Measurements from ENCODE around the gene TMOD2. TPM values are rescaled to one million over a fixed set of nuclear protein-coding genes. Genes with fewer than 3 reads are reported as not detected.

TMOD2 gene
- total and polyA plus RNA-seq, 2 experiments from 2014 or later, result 3.0 to 5.9 TPM

GRCh38 chr15:51849860-51850259, 98.5 kb downstream of the TMOD2 start:
- peaks cover 28% of the 10 kb centered on the region for H3K4me1 Mint-ChIP-seq
- peaks cover 2% of the 10 kb centered on the region for H3K27me3 Mint-ChIP-seq (ENCODE audit: insufficient read depth, low read depth, poor library complexity)
- Histone ChIP-seq H2AFZ (no peak overlapping the region), H3K36me3 (ENCODE audit: insufficient read depth) (no peaks in the 10 kb centered on the region), H4K20me1 (replicated peaks; ENCODE audit: insufficient read depth) (peaks cover 18% of the 10 kb centered on the region), H3K27me3 (ENCODE audit: insufficient read depth) (no peaks in the 10 kb centered on the region), H3K4me2 (no peak overlapping the region), H3K9me2 (ENCODE audit: insufficient read depth) (no peaks in the 10 kb centered on the region), H3F3A (replicated peaks; ENCODE audit: low read depth) (no peaks in the 10 kb centered on the region), H3K4me1 (ENCODE audit: insufficient read depth) (peaks cover 22% of the 10 kb centered on the region), H3K27ac (ENCODE audit: low read depth) (no peak overlapping the region), H3K79me2 (replicated peaks; ENCODE audit: insufficient read depth) (peaks cover 86% of the 10 kb centered on the region), H3K4me3 (no peak overlapping the region)
- H3K36me3 Mint-ChIP-seq (ENCODE audit: low read depth), result no peaks in the 10 kb centered on the region
- DNase-seq (ENCODE audit: low spot score), result no peak
- no peak overlapping the region for H3K4me3 Mint-ChIP-seq
- TF ChIP-seq STAT1 (IDR thresholded peaks at IDR 0.05; ENCODE audit: unreplicated experiment) (no peak), ZNF331 (CRISPR knock-in tag; IDR thresholded peaks at IDR 0.05; ENCODE audit: low read depth) (no peak), NANOG (IDR thresholded peaks at IDR 0.05; ENCODE audit: borderline replicate concordance) (no peak), ZNF462 (CRISPR knock-in tag; IDR thresholded peaks at IDR 0.05) (no peak), CTCF (conservative IDR thresholded peaks at IDR 0.05; ENCODE audit: low read depth in 2 of 2) (no peak), CREB1 (CRISPR knock-in tag; IDR thresholded peaks at IDR 0.05; ENCODE audit: low read depth) (no peak), POLR2AphosphoS5 (IDR thresholded peaks at IDR 0.05; ENCODE audit: low read depth) (no peak), ZNF114 (CRISPR knock-in tag; IDR thresholded peaks at IDR 0.05) (no peak), ETS1 (IDR thresholded peaks at IDR 0.05) (no peak)
- no peak overlapping the region for H3K27ac Mint-ChIP-seq
- H3K9me3 Mint-ChIP-seq, result no peaks in the 10 kb centered on the region
- ATAC-seq, result no peak
